H1 (cell line): ENCODE measurements around the gene C5AR1.

Source experiments
- ASH2L ChIP-seq: fragments of 200-600, 300-600 bp; sonication (generic); IDR thresholded peaks from one replicate; pipeline ENCODE4 v1.7.1; 2017; ENCODE audit warnings: low read length
- CBX5 ChIP-seq: fragments of 300-800, 300-1000 bp; sonication (generic); IDR thresholded peaks from 2 replicates; pipeline ENCODE4 v1.7.1; 2016; ENCODE audit warnings: antibody characterized with exemption, low read length, low read depth
- CTCF ChIP-seq, 3 experiments: IDR thresholded peaks; 1 replicate in 2 of 3; 2 replicates in 1 of 3; pipeline versions ENCODE4 v1.5.1 to v1.6.1; 2011; ENCODE audit warnings: low read length in 3 of 3, mild to moderate bottlenecking in 3 of 3, inconsistent platforms in 2 of 3, low read depth in 1 of 3, moderate library complexity in 1 of 3; ENCODE audit not compliant: insufficient read depth in 1 of 3; ENCODE audit errors: control extremely low read depth in 1 of 3
- KDM5A ChIP-seq: fragments of 200-600 bp; IDR thresholded peaks from 2 replicates; pipeline ENCODE4 v1.7.1; 2012; ENCODE audit warnings: mild to moderate bottlenecking, low read length, inconsistent platforms, mixed read lengths
- NRF1 ChIP-seq: IDR thresholded peaks from 2 replicates; pipeline ENCODE4 v1.6.1; 2011; ENCODE audit warnings: mild to moderate bottlenecking, low read depth, low read length, improper control_type of control experiment
- POLR2A ChIP-seq, 2 experiments: IDR thresholded peaks; 1 replicate in 1 of 2; 2 replicates in 1 of 2; pipeline ENCODE4 v1.6.1; 2011; ENCODE audit warnings: low read depth in 2 of 2, low read length in 2 of 2, mild to moderate bottlenecking in 2 of 2; ENCODE audit errors: control extremely low read depth in 1 of 2
- RAD21 ChIP-seq, 2 experiments: IDR thresholded peaks in 1 of 2; conservative IDR thresholded peaks in 1 of 2; 2 replicates each; pipeline ENCODE4 v1.6.1; 2011; ENCODE audit warnings: low read depth in 2 of 2, low read length in 2 of 2, improper control_type of control experiment in 1 of 2, inconsistent platforms in 1 of 2, mild to moderate bottlenecking in 1 of 2, moderate library complexity in 1 of 2
- RNF2 ChIP-seq: fragments of 200-900, 300-1000 bp; sonication (generic); IDR thresholded peaks from 2 replicates; pipeline ENCODE4 v1.7.1; 2016; ENCODE audit warnings: borderline replicate concordance, low read depth, mild to moderate bottlenecking, antibody characterized with exemption, low read length; ENCODE audit not compliant: poor library complexity, severe bottlenecking; ENCODE audit errors: missing control alignments
- SIN3A ChIP-seq, 2 experiments: IDR thresholded peaks in 1 of 2; conservative IDR thresholded peaks in 1 of 2; 2 replicates each; pipeline ENCODE4 v1.6.1; 2011 to 2012; ENCODE audit warnings: low read length in 2 of 2, improper control_type of control experiment in 1 of 2, low read depth in 1 of 2, mild to moderate bottlenecking in 1 of 2
- SIX5 ChIP-seq: IDR thresholded peaks from 2 replicates; pipeline ENCODE4 v1.6.1; 2011; ENCODE audit warnings: mild to moderate bottlenecking, low read depth, low read length
- YY1 ChIP-seq: IDR thresholded peaks from 2 replicates; pipeline ENCODE4 v1.6.1; 2011; ENCODE audit warnings: low read depth, mild to moderate bottlenecking, low read length
- TF ChIP-seq, protein P1 (sequence below): IDR thresholded peaks from 2 replicates; pipeline ENCODE4 v1.6.1; 2011; ENCODE audit warnings: low read depth, mild to moderate bottlenecking, low read length; ENCODE audit not compliant: insufficient read depth
- TF ChIP-seq, protein P2 (sequence below): IDR thresholded peaks from 2 replicates; pipeline ENCODE4 v1.6.1; 2012; ENCODE audit warnings: inconsistent platforms

DNA sequence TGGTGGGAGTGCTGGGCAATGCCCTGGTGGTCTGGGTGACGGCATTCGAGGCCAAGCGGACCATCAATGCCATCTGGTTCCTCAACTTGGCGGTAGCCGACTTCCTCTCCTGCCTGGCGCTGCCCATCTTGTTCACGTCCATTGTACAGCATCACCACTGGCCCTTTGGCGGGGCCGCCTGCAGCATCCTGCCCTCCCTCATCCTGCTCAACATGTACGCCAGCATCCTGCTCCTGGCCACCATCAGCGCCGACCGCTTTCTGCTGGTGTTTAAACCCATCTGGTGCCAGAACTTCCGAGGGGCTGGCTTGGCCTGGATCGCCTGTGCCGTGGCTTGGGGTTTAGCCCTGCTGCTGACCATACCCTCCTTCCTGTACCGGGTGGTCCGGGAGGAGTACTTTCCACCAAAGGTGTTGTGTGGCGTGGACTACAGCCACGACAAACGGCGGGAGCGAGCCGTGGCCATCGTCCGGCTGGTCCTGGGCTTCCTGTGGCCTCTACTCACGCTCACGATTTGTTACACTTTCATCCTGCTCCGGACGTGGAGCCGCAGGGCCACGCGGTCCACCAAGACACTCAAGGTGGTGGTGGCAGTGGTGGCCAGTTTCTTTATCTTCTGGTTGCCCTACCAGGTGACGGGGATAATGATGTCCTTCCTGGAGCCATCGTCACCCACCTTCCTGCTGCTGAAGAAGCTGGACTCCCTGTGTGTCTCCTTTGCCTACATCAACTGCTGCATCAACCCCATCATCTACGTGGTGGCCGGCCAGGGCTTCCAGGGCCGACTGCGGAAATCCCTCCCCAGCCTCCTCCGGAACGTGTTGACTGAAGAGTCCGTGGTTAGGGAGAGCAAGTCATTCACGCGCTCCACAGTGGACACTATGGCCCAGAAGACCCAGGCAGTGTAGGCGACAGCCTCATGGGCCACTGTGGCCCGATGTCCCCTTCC lies 10.5 kb downstream of the C5AR1 start:
- TF ChIP-seq NRF1 = no peak
- TF ChIP-seq RAD21 (IDR thresholded peaks at IDR 0.05 in 1 of 2, conservative IDR thresholded peaks at IDR 0.05 in 1 of 2; ENCODE audit: low read depth in 2 of 2, low read length in 2 of 2) = no peak
- TF ChIP-seq, protein P1, sequence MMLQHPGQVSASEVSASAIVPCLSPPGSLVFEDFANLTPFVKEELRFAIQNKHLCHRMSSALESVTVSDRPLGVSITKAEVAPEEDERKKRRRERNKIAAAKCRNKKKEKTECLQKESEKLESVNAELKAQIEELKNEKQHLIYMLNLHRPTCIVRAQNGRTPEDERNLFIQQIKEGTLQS = no peak
- no peak for TF ChIP-seq ASH2L
- TF ChIP-seq CBX5 = no peak
- no peak for TF ChIP-seq YY1
- TF ChIP-seq SIN3A (conservative IDR thresholded peaks at IDR 0.05 in 1 of 2, IDR thresholded peaks at IDR 0.05 in 1 of 2; ENCODE audit: low read depth in 1 of 2, low read length in 2 of 2) = no peak
- TF ChIP-seq POLR2A (IDR thresholded peaks at IDR 0.05; ENCODE audit: control extremely low read depth in 1 of 2, low read depth in 2 of 2, low read length in 2 of 2) = no peak
- no peak for TF ChIP-seq RNF2
- TF ChIP-seq CTCF (IDR thresholded peaks at IDR 0.05; ENCODE audit: control extremely low read depth in 1 of 3, insufficient read depth in 1 of 3, low read depth in 1 of 3, low read length in 3 of 3) = no peak
- TF ChIP-seq, protein P2, sequence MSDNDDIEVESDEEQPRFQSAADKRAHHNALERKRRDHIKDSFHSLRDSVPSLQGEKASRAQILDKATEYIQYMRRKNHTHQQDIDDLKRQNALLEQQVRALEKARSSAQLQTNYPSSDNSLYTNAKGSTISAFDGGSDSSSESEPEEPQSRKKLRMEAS = no peak
- TF ChIP-seq KDM5A = no peak
- TF ChIP-seq SIX5 = no peak
